Thoracic aorta (tissue), 2 donors: Measurements from ENCODE around the gene ERCC6L. TPM values are rescaled to one million over a fixed set of nuclear protein-coding genes. Genes with fewer than 3 reads are reported as not detected.

Experiments used
- ATAC-seq: fragments of 150-250 bp; one replicate; pipeline ENCODE4 v1.8.0; 2017; ENCODE audit warnings: low read depth; ENCODE audit not compliant: insufficient number of reproducible peaks, low FRiP score
- DNase-seq: peaks from one replicate; pipeline ENCODE4 v3.0.0-alpha.2; 2020; ENCODE audit warnings: low spot score
- H3K27ac ChIP-seq, 2 donors: fragments of 200-600 bp; sonication (generic); 1 replicate in 1 of 2; 2 replicates in 1 of 2; pipeline ENCODE4 v1.5.1; 2016; ENCODE audit warnings: mild to moderate bottlenecking in 2 of 2, moderate library complexity in 2 of 2
- H3K27me3 ChIP-seq: fragments of 200-600 bp; sonication (generic); replicated peaks from 2 replicates; pipeline ENCODE4 v1.6.0; 2016; ENCODE audit warnings: mild to moderate bottlenecking; ENCODE audit not compliant: insufficient read depth
- H3K36me3 ChIP-seq: fragments of 200-600 bp; sonication (generic); one replicate; pipeline ENCODE4 v1.5.1; 2016
- H3K4me1 ChIP-seq, 2 donors: fragments of 200-600 bp; sonication (generic); 1 replicate in 1 of 2; 2 replicates in 1 of 2; pipeline versions ENCODE4 v1.5.1 to v1.6.0; 2016; ENCODE audit warnings: low read depth in 2 of 2, mild to moderate bottlenecking in 1 of 2; ENCODE audit not compliant: control insufficient read depth in 1 of 2
- H3K4me3 ChIP-seq: fragments of 200-600 bp; sonication (generic); 2 replicates; pipeline ENCODE4 v1.5.1; 2016; ENCODE audit warnings: mild to moderate bottlenecking
- H3K9me3 ChIP-seq: fragments of 200-600 bp; sonication (generic); 2 replicates; pipeline ENCODE4 v1.5.1; 2016
- CTCF ChIP-seq: fragments of 200-600 bp; sonication (generic); IDR thresholded peaks from one replicate; pipeline ENCODE4 v1.5.1; 2019; ENCODE audit warnings: antibody characterized with exemption
- total RNA-seq, 2 donors: library from RNA; depleted of rRNA; stranded (reverse); fragments of >200 nt; gene quantifications; one replicate each; pipeline versions ENCODE4 v1.1.0 to v1.2.3, GENCODE V29; 2016

Gene ERCC6L
- total RNA-seq, 2 donors from 2014 or later: 0.41 TPM; not detected in 1

GRCh38 chrX:72269671-72270251 is 30.9 kb upstream of the ERCC6L start:
- peak overlapping the region; percentile 34 to 73 for H3K27ac ChIP-seq
- H3K4me1 ChIP-seq: no peaks in the 10 kb centered on the region
- TF ChIP-seq CTCF: no peak
- ATAC-seq (no peak), DNase-seq (peak; percentile 2)
- H3K27me3 ChIP-seq: no peaks in the 10 kb centered on the region
- no peaks in the 10 kb centered on the region for H3K9me3 ChIP-seq
- peaks cover 16% of the 10 kb centered on the region for H3K36me3 ChIP-seq
- no peak overlapping the region for H3K4me3 ChIP-seq

- peaks cover 9% of the 10 kb centered on the region for H3K36me3 ChIP-seq
- H3K9me3 ChIP-seq: no peaks in the 10 kb centered on the region
- ATAC-seq: no peak
- H3K27me3 ChIP-seq: no peaks in the 10 kb centered on the region
- H3K4me3 ChIP-seq: no peak overlapping the region
- peak overlapping the region; percentile 22 to 73 for H3K27ac ChIP-seq
- H3K4me1 ChIP-seq: no peaks in the 10 kb centered on the region
- TF ChIP-seq CTCF: no peak
- DNase-seq: no peak
Measured at GRCh38 chrX:72268597-72269365, 30.0 kb upstream of the ERCC6L start.

GRCh38 chrX:72265263-72265662 is 26.4 kb upstream of the ERCC6L start:
- Histone ChIP-seq H3K36me3 (no peaks in the 10 kb centered on the region), H3K4me1 (no peaks in the 10 kb centered on the region), H3K27ac (no peak overlapping the region), H3K27me3 (no peaks in the 10 kb centered on the region), H3K4me3 (no peak overlapping the region), H3K9me3 (no peaks in the 10 kb centered on the region)
- ATAC-seq (no peak), DNase-seq (no peak)
- TF ChIP-seq CTCF: no peak

GRCh38 chrX:72262077-72262476 is 23.2 kb upstream of the ERCC6L start:
- ATAC-seq (no peak), DNase-seq (no peak)
- TF ChIP-seq CTCF: no peak

GRCh38 chrX:72260448-72260847 is 21.6 kb upstream of the ERCC6L start:
- Histone ChIP-seq H3K4me3 (no peak overlapping the region), H3K36me3 (no peaks in the 10 kb centered on the region), H3K27me3 (no peaks in the 10 kb centered on the region), H3K27ac (no peak overlapping the region), H3K4me1 (no peaks in the 10 kb centered on the region), H3K9me3 (no peaks in the 10 kb centered on the region)
- DNase-seq (no peak), ATAC-seq (no peak)
- TF ChIP-seq CTCF: no peak

More at GRCh38 chrX:72262077-72262476, 23.2 kb upstream of the ERCC6L start:
- H3K27me3 ChIP-seq: no peaks in the 10 kb centered on the region
- no peaks in the 10 kb centered on the region for H3K9me3 ChIP-seq
- no peaks in the 10 kb centered on the region for H3K4me1 ChIP-seq
- no peak overlapping the region for H3K27ac ChIP-seq
- H3K36me3 ChIP-seq: no peaks in the 10 kb centered on the region
- no peak overlapping the region for H3K4me3 ChIP-seq
